DMS153 treated with DMSO at 0.1 percent for 48 hours (cell line): ENCODE measurements around the gene GJC2.

Experiments used
- DNase-seq: peaks from one replicate; lab custom pipeline; 2025; ENCODE audit not compliant: unreplicated experiment; lab: John Stamatoyannopoulos, UW

Gene GJC2

GRCh38 chr1:228156515-228156881 lies 6.8 kb downstream of the GJC2 start:
- DNase-seq = no peak

GRCh38 chr1:228156941-228157728 lies 7.4 kb downstream of the GJC2 start:
- DNase-seq = no peak

GRCh38 chr1:228157729-228158126 lies 8.0 kb downstream of the GJC2 start:
- DNase-seq = no peak

GRCh38 chr1:228158151-228159007 lies 8.6 kb downstream of the GJC2 start:
- no peak for DNase-seq

- DNase-seq = no peak
Observed at GRCh38 chr1:228159008-228159665, 9.4 kb downstream of the GJC2 start.

- no peak for DNase-seq
Observed at GRCh38 chr1:228160201-228160761, 10.6 kb downstream of the GJC2 start.

- no peak for DNase-seq
Observed at GRCh38 chr1:228161362-228161761, 11.6 kb downstream of the GJC2 start.

GRCh38 chr1:228161866-228162265 lies 12.1 kb downstream of the GJC2 start:
- DNase-seq = no peak

- no peak for DNase-seq
Observed at GRCh38 chr1:228162286-228163006, 12.7 kb downstream of the GJC2 start.

GRCh38 chr1:228163007-228163753 lies 13.4 kb downstream of the GJC2 start:
- DNase-seq = no peak

GRCh38 chr1:228163776-228164519 lies 14.2 kb downstream of the GJC2 start:
- DNase-seq = no peak

- no peak for DNase-seq
Observed at GRCh38 chr1:228164561-228165371, 15.0 kb downstream of the GJC2 start.

GRCh38 chr1:228165372-228166169 lies 15.8 kb downstream of the GJC2 start, which contains the start of gene IBA57:
Gene IBA57 (plus strand): TSS chr1:228165804. CDS start chr1:228165817, 13 bp downstream.
- DNase-seq = peak; percentile 99

GRCh38 chr1:228166170-228166936 lies 16.6 kb downstream of the GJC2 start:
- DNase-seq = peak; percentile 44

- no peak for DNase-seq
Observed at GRCh38 chr1:228168563-228169270, 19.0 kb downstream of the GJC2 start.

- no peak for DNase-seq
Observed at GRCh38 chr1:228169345-228169744, 19.6 kb downstream of the GJC2 start.
